Measurements from ENCODE around the gene KLK14. TPM values are rescaled to one million over a fixed set of nuclear protein-coding genes. Genes with fewer than 3 reads are reported as not detected.

KLK14 gene
- total RNA-seq, 3 donors from 2014 or later: 0.41 TPM; not detected in 2

GRCh38 chr19:51108066-51108804 is 25.5 kb upstream of the KLK14 start, which contains the start of gene CTU1:
Gene CTU1, minus strand, starts transcription at chr19:51108409. Its CDS starts 3,840 bp downstream, at chr19:51104569.
- peaks cover 14% of the 10 kb centered on the region for H3K4me1 ChIP-seq (ENCODE audit: low read depth)
- intact Hi-C loops (cut with DNase I, micrococcal nuclease): no loop called here
- H3K9me3 ChIP-seq: no peaks in the 10 kb centered on the region
- TF ChIP-seq CTCF (IDR thresholded peaks at IDR 0.05): no peak
- H3K36me3 ChIP-seq (ENCODE audit: low read depth): peaks cover 6% of the 10 kb centered on the region
- peak within 1 kb of the TSS; percentile 50 for H3K4me3 ChIP-seq
- DNase-seq: peak; percentile 98 to 99 (median 99)
- ATAC-seq: peak; percentile 99

GRCh38 chr19:51107406-51108065 is 24.8 kb upstream of the KLK14 start:
- H3K4me3 ChIP-seq: peak overlapping the region; percentile 50
- H3K9me3 ChIP-seq: no peaks in the 10 kb centered on the region
- intact Hi-C loops (cut with DNase I, micrococcal nuclease): no loop called here
- no peak for TF ChIP-seq CTCF (IDR thresholded peaks at IDR 0.05)
- peaks cover 6% of the 10 kb centered on the region for H3K36me3 ChIP-seq (ENCODE audit: low read depth)
- peaks cover 14% of the 10 kb centered on the region for H3K4me1 ChIP-seq (ENCODE audit: low read depth)
- DNase-seq: no peak
- ATAC-seq: peak; percentile 25

GRCh38 chr19:51103926-51104341 is 21.2 kb upstream of the KLK14 start:
- H3K9me3 ChIP-seq: no peaks in the 10 kb centered on the region
- H3K4me1 ChIP-seq (ENCODE audit: low read depth): peaks cover 17% of the 10 kb centered on the region
- intact Hi-C loops (cut with DNase I, micrococcal nuclease): no loop called here
- no peak overlapping the region for H3K4me3 ChIP-seq
- DNase-seq (no peak), ATAC-seq (no peak)
- TF ChIP-seq CTCF (IDR thresholded peaks at IDR 0.05): no peak
- H3K36me3 ChIP-seq (ENCODE audit: low read depth): peaks cover 6% of the 10 kb centered on the region

GRCh38 chr19:51102991-51103390 is 20.3 kb upstream of the KLK14 start:
- intact Hi-C loops (cut with DNase I, micrococcal nuclease): no loop called here
- H3K4me1 ChIP-seq (ENCODE audit: low read depth): peaks cover 14% of the 10 kb centered on the region
- no peaks in the 10 kb centered on the region for H3K9me3 ChIP-seq
- no peak for TF ChIP-seq CTCF (IDR thresholded peaks at IDR 0.05)
- no peaks in the 10 kb centered on the region for H3K36me3 ChIP-seq (ENCODE audit: low read depth)
- no peak for DNase-seq
- H3K4me3 ChIP-seq: no peak overlapping the region
- no peak for ATAC-seq

- ATAC-seq: no peak
- Histone ChIP-seq H3K9me3 (no peaks in the 10 kb centered on the region), H3K36me3 (ENCODE audit: low read depth) (no peaks in the 10 kb centered on the region), H3K4me3 (no peak overlapping the region), H3K4me1 (ENCODE audit: low read depth) (peaks cover 4% of the 10 kb centered on the region)
- DNase-seq: no peak
- intact Hi-C loops (cut with DNase I, micrococcal nuclease): no loop called here
- TF ChIP-seq CTCF (IDR thresholded peaks at IDR 0.05): no peak
Observed at GRCh38 chr19:51101171-51101865, 18.6 kb upstream of the KLK14 start.

Data from mucosa of descending colon (tissue), 3 donors.